ENCODE measurements around the gene RBM19.

RBM19 gene

GRCh38 chr12:113950873-113951272 lies 15.3 kb downstream of the RBM19 start:
- DNase-seq: no peak

GRCh38 chr12:113949321-113950305 lies 16.5 kb downstream of the RBM19 start:
- no peak for DNase-seq

GRCh38 chr12:113948151-113948914 lies 17.8 kb downstream of the RBM19 start:
- no peak for DNase-seq

- DNase-seq: no peak
Measured at GRCh38 chr12:113946175-113946574, 19.9 kb downstream of the RBM19 start.

GRCh38 chr12:113945174-113946173 lies 20.7 kb downstream of the RBM19 start:
- DNase-seq: no peak

GRCh38 chr12:113942209-113942608 lies 23.9 kb downstream of the RBM19 start:
- no peak for DNase-seq

- no peak for DNase-seq
Measured at GRCh38 chr12:113941208-113941486, 25.0 kb downstream of the RBM19 start.

GRCh38 chr12:113940357-113941207 lies 25.5 kb downstream of the RBM19 start:
- DNase-seq: no peak

GRCh38 chr12:113939867-113940266 lies 26.3 kb downstream of the RBM19 start:
- DNase-seq: no peak

GRCh38 chr12:113938471-113938870 lies 27.7 kb downstream of the RBM19 start:
- no peak for DNase-seq

GRCh38 chr12:113936460-113936859 lies 29.7 kb downstream of the RBM19 start:
- no peak for DNase-seq

GRCh38 chr12:113935459-113935858 lies 30.7 kb downstream of the RBM19 start:
- no peak for DNase-seq

GRCh38 chr12:113934946-113935345 lies 31.2 kb downstream of the RBM19 start:
- DNase-seq: no peak

GRCh38 chr12:113934060-113934814 lies 31.9 kb downstream of the RBM19 start:
- no peak for DNase-seq

- no peak for DNase-seq
Measured at GRCh38 chr12:113933201-113933786, 32.8 kb downstream of the RBM19 start.

GRCh38 chr12:113932381-113933196 lies 33.5 kb downstream of the RBM19 start:
- DNase-seq: no peak

GRCh38 chr12:113931517-113931916 lies 34.6 kb downstream of the RBM19 start:
- no peak for DNase-seq

GRCh38 chr12:113930249-113930648 lies 35.9 kb downstream of the RBM19 start:
- no peak for DNase-seq

GRCh38 chr12:113929312-113929989 lies 36.7 kb downstream of the RBM19 start:
- no peak for DNase-seq
